PC-9 (cell line): ENCODE data around the gene IL1RAPL1. TPM values are rescaled to one million over a fixed set of nuclear protein-coding genes. Genes with fewer than 3 reads are reported as not detected.

ENCODE experiments used
- BruUV-seq: library from RNA; stranded (reverse); fragments of 400-500 nt; replicated peaks from 2 replicates; lab custom pipeline; 2021; lab: Mats Ljungman, UMichigan
- CTCF ChIA-PET: fragments of 300-600 bp; sonication (Branson Sonifier 250); formaldehyde crosslinking; loops from one replicate; lab custom pipeline; 2022; ENCODE audit warnings: antibody characterized with exemption; lab: Charles Lee
- POLR2A ChIA-PET: fragments of 300-600 bp; sonication (Branson Sonifier 250); formaldehyde crosslinking; loops from one replicate; lab custom pipeline; 2022; ENCODE audit warnings: antibody characterized with exemption; ENCODE audit not compliant: unreplicated experiment; lab: Charles Lee
- DNase-seq, 2 experiments: peaks; one replicate each; pipeline versions ENCODE4 v3.0.0 to v3.0.0-alpha.2; 2015 to 2022; ENCODE audit warnings: mixed read lengths in 1 of 2
- H2AFZ ChIP-seq: fragments of 200-600 bp; sonication (generic); 2 replicates; pipeline ENCODE4 v1.8.1; 2017; ENCODE audit warnings: antibody characterized with exemption
- H3F3A ChIP-seq: fragments of 200-600 bp; sonication (generic); 2 replicates; pipeline ENCODE4 v1.8.1; 2017; ENCODE audit warnings: antibody characterized with exemption, mild to moderate bottlenecking, low read depth; ENCODE audit not compliant: insufficient read depth
- H3K27ac ChIP-seq: fragments of 200-600 bp; sonication (generic); 2 replicates; pipeline ENCODE4 v1.6.1; 2016; ENCODE audit warnings: mixed run types
- H3K27me3 ChIP-seq: fragments of 200-600 bp; sonication (generic); 2 replicates; pipeline ENCODE4 v1.6.1; 2016; ENCODE audit warnings: low read depth, mixed run types; ENCODE audit not compliant: insufficient read depth
- H3K36me3 ChIP-seq: fragments of 200-600 bp; sonication (generic); 2 replicates; pipeline ENCODE4 v1.6.1; 2016; ENCODE audit warnings: low read depth, mixed run types
- H3K4me1 ChIP-seq: fragments of 200-600 bp; sonication (generic); replicated peaks from 2 replicates; pipeline ENCODE4 v1.6.1; 2016; ENCODE audit warnings: mixed run types; ENCODE audit not compliant: insufficient read depth
- H3K4me2 ChIP-seq: fragments of 200-600 bp; sonication (generic); 2 replicates; pipeline ENCODE4 v1.6.1; 2017; ENCODE audit warnings: mixed run types
- H3K4me3 ChIP-seq: fragments of 200-600 bp; sonication (generic); 2 replicates; pipeline ENCODE4 v1.6.1; 2016; ENCODE audit warnings: mixed run types
- H3K79me2 ChIP-seq: fragments of 200-600 bp; sonication (generic); 2 replicates; pipeline ENCODE4 v1.6.1; 2017; ENCODE audit warnings: low read depth, mixed run types
- H3K9me2 ChIP-seq: fragments of 200-600 bp; sonication (generic); 2 replicates; pipeline ENCODE4 v1.8.1; 2017; ENCODE audit warnings: mild to moderate bottlenecking; ENCODE audit not compliant: insufficient read depth
- H3K9me3 ChIP-seq: fragments of 200-600 bp; sonication (generic); 2 replicates; pipeline ENCODE4 v1.8.1; 2016; ENCODE audit warnings: low read depth; ENCODE audit not compliant: insufficient read depth
- H4K20me1 ChIP-seq: fragments of 200-600 bp; sonication (generic); 2 replicates; pipeline ENCODE4 v1.8.1; 2017; ENCODE audit not compliant: insufficient read depth
- EZH2 ChIP-seq: fragments of 200-600 bp; sonication (generic); IDR thresholded peaks from 2 replicates; pipeline ENCODE4 v1.8.0; 2017; ENCODE audit warnings: antibody characterized with exemption, low read depth
- intact Hi-C: fragments of 100-400 bp; cut with micrococcal nuclease; formaldehyde crosslinking; loops from one replicate; pipeline ENCODE4 v1.10.0; 2022; ENCODE audit not compliant: unreplicated experiment
- total RNA-seq: library from RNA; stranded (reverse); gene quantifications from 2 replicates; pipeline ENCODE4 v1.2.3, GENCODE V29; 2021
- TF ChIP-seq, protein P1 (sequence below): fragments of 200-600 bp; sonication (generic); conservative IDR thresholded peaks from 2 replicates; pipeline ENCODE4 v1.6.1; 2017; ENCODE audit warnings: mixed run types, antibody characterized with exemption, mild to moderate bottlenecking, moderate library complexity

The IL1RAPL1 gene
- total RNA-seq, 1 experiment from 2014 or later: 0.26 TPM

GRCh38 chrX:29724316-29724715, 1137.1 kb downstream of the IL1RAPL1 start:
- CTCF ChIA-PET: no interaction called here
- H3K9me3 ChIP-seq: no peaks in the 10 kb centered on the region

DNA sequence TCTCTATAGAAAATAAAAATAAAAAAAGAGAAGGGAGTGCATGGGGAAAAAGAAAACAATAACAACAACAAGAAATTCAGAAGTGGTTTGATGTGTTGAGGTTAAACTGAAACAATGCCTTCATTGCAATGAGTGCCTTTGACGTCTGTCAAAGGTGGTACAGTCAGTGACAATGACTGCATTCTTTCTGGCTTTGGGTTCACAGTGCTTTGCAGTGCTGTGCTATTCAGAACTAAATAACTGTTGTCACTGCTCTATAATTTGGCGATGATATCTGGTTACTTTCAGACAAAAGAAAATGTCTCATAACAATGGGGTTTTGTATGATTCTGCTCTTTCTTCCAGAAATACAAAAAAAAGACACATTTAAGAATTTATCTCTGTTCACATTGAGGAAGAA, 1139.6 kb downstream of the IL1RAPL1 start:
- H3K27ac ChIP-seq: no peak overlapping the region
- no peak overlapping the region for H3K4me3 ChIP-seq
- intact Hi-C loops: no loop called here
- BruUV-seq: no TSS peak
- DNase-seq: no peak
- H3K9me3 ChIP-seq: no peaks in the 10 kb centered on the region
- H3K79me2 ChIP-seq: no peaks in the 10 kb centered on the region
- no peak for TF ChIP-seq EZH2
- TF ChIP-seq, protein P1, sequence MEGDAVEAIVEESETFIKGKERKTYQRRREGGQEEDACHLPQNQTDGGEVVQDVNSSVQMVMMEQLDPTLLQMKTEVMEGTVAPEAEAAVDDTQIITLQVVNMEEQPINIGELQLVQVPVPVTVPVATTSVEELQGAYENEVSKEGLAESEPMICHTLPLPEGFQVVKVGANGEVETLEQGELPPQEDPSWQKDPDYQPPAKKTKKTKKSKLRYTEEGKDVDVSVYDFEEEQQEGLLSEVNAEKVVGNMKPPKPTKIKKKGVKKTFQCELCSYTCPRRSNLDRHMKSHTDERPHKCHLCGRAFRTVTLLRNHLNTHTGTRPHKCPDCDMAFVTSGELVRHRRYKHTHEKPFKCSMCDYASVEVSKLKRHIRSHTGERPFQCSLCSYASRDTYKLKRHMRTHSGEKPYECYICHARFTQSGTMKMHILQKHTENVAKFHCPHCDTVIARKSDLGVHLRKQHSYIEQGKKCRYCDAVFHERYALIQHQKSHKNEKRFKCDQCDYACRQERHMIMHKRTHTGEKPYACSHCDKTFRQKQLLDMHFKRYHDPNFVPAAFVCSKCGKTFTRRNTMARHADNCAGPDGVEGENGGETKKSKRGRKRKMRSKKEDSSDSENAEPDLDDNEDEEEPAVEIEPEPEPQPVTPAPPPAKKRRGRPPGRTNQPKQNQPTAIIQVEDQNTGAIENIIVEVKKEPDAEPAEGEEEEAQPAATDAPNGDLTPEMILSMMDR: no peak
- H3F3A ChIP-seq: no peaks in the 10 kb centered on the region
- no peaks in the 10 kb centered on the region for H3K27me3 ChIP-seq
- H3K36me3 ChIP-seq: no peaks in the 10 kb centered on the region
- ChIA-PET POLR2A (no interaction called here), CTCF (no interaction called here)
- H3K4me1 ChIP-seq: no peaks in the 10 kb centered on the region
- H2AFZ ChIP-seq: no peak overlapping the region
- H3K9me2 ChIP-seq: no peaks in the 10 kb centered on the region
- H4K20me1 ChIP-seq: no peaks in the 10 kb centered on the region
- H3K4me2 ChIP-seq: no peak overlapping the region

More at GRCh38 chrX:29724316-29724715, 1137.1 kb downstream of the IL1RAPL1 start:
- BruUV-seq: no TSS peak
- no peak overlapping the region for H3K4me2 ChIP-seq
- POLR2A ChIA-PET: no interaction called here
- TF ChIP-seq, protein P1: no peak
- no peak for TF ChIP-seq EZH2
- H4K20me1 ChIP-seq: no peaks in the 10 kb centered on the region
- no peaks in the 10 kb centered on the region for H3K27me3 ChIP-seq
- intact Hi-C loops: no loop called here
- H3K79me2 ChIP-seq: no peaks in the 10 kb centered on the region
- no peak overlapping the region for H2AFZ ChIP-seq
- no peaks in the 10 kb centered on the region for H3F3A ChIP-seq
- H3K27ac ChIP-seq: no peak overlapping the region
- H3K4me3 ChIP-seq: no peak overlapping the region
- no peaks in the 10 kb centered on the region for H3K4me1 ChIP-seq
- no peaks in the 10 kb centered on the region for H3K9me2 ChIP-seq
- no peaks in the 10 kb centered on the region for H3K36me3 ChIP-seq
- no peak for DNase-seq

DNA sequence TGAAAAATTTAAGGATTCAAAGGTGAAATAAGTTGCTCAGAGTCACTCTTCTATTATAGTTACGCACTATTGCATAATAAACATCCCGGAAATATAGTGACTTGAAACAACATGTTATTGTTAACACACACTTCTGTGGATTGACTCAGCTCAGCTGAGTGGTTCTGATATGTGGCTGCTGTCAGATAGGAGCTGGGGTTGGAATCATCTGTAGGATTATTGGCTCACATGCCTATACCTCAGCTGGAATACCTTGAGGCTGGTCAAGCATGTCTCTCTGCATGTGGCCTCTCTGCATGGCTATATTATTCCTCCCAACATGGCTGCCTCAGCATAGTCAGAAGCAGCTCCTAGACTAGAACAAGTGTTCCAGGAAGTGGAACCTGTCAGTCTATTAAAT, 1141.4 kb downstream of the IL1RAPL1 start:
- no peaks in the 10 kb centered on the region for H3K9me3 ChIP-seq
- H3K4me1 ChIP-seq: no peaks in the 10 kb centered on the region
- H3K4me2 ChIP-seq: no peak overlapping the region
- ChIA-PET CTCF (no interaction called here), POLR2A (no interaction called here)
- no peak for DNase-seq
- no TSS peak for BruUV-seq
- H3K4me3 ChIP-seq: no peak overlapping the region
- no peaks in the 10 kb centered on the region for H3K79me2 ChIP-seq
- no peak overlapping the region for H3K27ac ChIP-seq
- H3F3A ChIP-seq: no peaks in the 10 kb centered on the region
- no peaks in the 10 kb centered on the region for H3K27me3 ChIP-seq
- no peaks in the 10 kb centered on the region for H3K9me2 ChIP-seq
- H2AFZ ChIP-seq: no peak overlapping the region
- TF ChIP-seq EZH2: no peak
- TF ChIP-seq, protein P1: no peak
- H3K36me3 ChIP-seq: no peaks in the 10 kb centered on the region
- intact Hi-C loops: no loop called here
- no peaks in the 10 kb centered on the region for H4K20me1 ChIP-seq
